CD14-positive monocyte (primary cell): ENCODE measurements around the gene RBMS3. TPM values are rescaled to one million over a fixed set of nuclear protein-coding genes. Genes with fewer than 3 reads are reported as not detected.

Experiments
- DNase-seq, 3 donors: peaks; one replicate each; pipeline ENCODE4 v3.0.0-alpha.2; 2011 to 2022
- H2AFZ ChIP-seq: 2 replicates; pipeline ENCODE4 v1.6.0; 2012; ENCODE audit warnings: mild to moderate bottlenecking, low read depth, low read length, inconsistent platforms; ENCODE audit not compliant: insufficient read depth, poor library complexity, severe bottlenecking
- H3K27ac ChIP-seq, 2 donors: 1 replicate in 1 of 2; 2 replicates in 1 of 2; pipeline ENCODE4 v1.5.1; 2012 to 2013; ENCODE audit warnings: low read length in 2 of 2, control low read depth in 1 of 2, inconsistent platforms in 1 of 2, low read depth in 1 of 2, mild to moderate bottlenecking in 1 of 2
- H3K27me3 ChIP-seq, 2 donors: one replicate each; pipeline versions ENCODE4 v1.6.0 to v1.6.1; 2011 to 2013; ENCODE audit warnings: low read length in 2 of 2; ENCODE audit not compliant: control insufficient read depth in 2 of 2, insufficient read depth in 2 of 2
- H3K36me3 ChIP-seq, 2 donors: replicated peaks in 1 of 2; 1 replicate in 1 of 2; 2 replicates in 1 of 2; pipeline versions ENCODE4 v1.5.1 to v1.6.1; 2012 to 2013; ENCODE audit warnings: low read length in 2 of 2, control low read depth in 1 of 2, inconsistent platforms in 1 of 2, mild to moderate bottlenecking in 1 of 2; ENCODE audit not compliant: insufficient read depth in 2 of 2, control insufficient read depth in 1 of 2
- H3K4me1 ChIP-seq, 2 donors: 1 replicate in 1 of 2; 2 replicates in 1 of 2; pipeline versions ENCODE4 v1.5.1 to v1.6.1; 2012 to 2013; ENCODE audit warnings: low read length in 2 of 2, control low read depth in 1 of 2, inconsistent platforms in 1 of 2, mild to moderate bottlenecking in 1 of 2, moderate library complexity in 1 of 2; ENCODE audit not compliant: insufficient read depth in 2 of 2, control insufficient read depth in 1 of 2
- H3K4me2 ChIP-seq: replicated peaks from 2 replicates; pipeline ENCODE3; 2012; ENCODE audit warnings: low read length, moderate library complexity, mild to moderate bottlenecking; ENCODE audit not compliant: poor library complexity, severe bottlenecking; ENCODE audit errors: extremely low read depth
- H3K4me3 ChIP-seq, 3 experiments: fragments of 200-600 bp in 1 of 3; sonication (generic) in 1 of 3; replicated peaks in 1 of 3; 1 replicate in 2 of 3; 2 replicates in 1 of 3; pipeline ENCODE4 v1.5.1; 2011 to 2013; ENCODE audit warnings: low read length in 3 of 3, mild to moderate bottlenecking in 3 of 3, control low read depth in 2 of 3, low read depth in 2 of 3, inconsistent platforms in 1 of 3, moderate library complexity in 1 of 3
- H3K79me2 ChIP-seq: 2 replicates; pipeline ENCODE4 v1.6.0; 2012; ENCODE audit warnings: mild to moderate bottlenecking, control low read depth, inconsistent platforms, low read length, moderate library complexity; ENCODE audit not compliant: insufficient read depth
- H3K9ac ChIP-seq: 2 replicates; pipeline ENCODE4 v1.6.0; 2017; ENCODE audit warnings: low read length, mild to moderate bottlenecking; ENCODE audit not compliant: insufficient read depth, poor library complexity, severe bottlenecking
- H3K9me3 ChIP-seq, 2 donors: replicated peaks in 1 of 2; 1 replicate in 1 of 2; 2 replicates in 1 of 2; pipeline versions ENCODE4 v1.5.1 to v1.6.1; 2012 to 2013; ENCODE audit warnings: low read length in 2 of 2, control low read depth in 1 of 2; ENCODE audit not compliant: control insufficient read depth in 1 of 2, insufficient read depth in 1 of 2
- H4K20me1 ChIP-seq: 2 replicates; pipeline ENCODE4 v1.6.0; 2012; ENCODE audit warnings: mild to moderate bottlenecking, low read length, control low read depth, moderate library complexity; ENCODE audit not compliant: insufficient read depth
- H3K27ac Mint-ChIP-seq, 7 donors: one replicate each; pipeline ENCODE4 v1.8.0; 2020; ENCODE audit warnings: mild to moderate bottlenecking in 7 of 7, mixed read lengths in 7 of 7, moderate library complexity in 6 of 7, inconsistent platforms in 2 of 7
- H3K27me3 Mint-ChIP-seq, 3 donors: one replicate each; pipeline ENCODE4 v1.8.0; 2021 to 2022; ENCODE audit warnings: low read depth in 3 of 3, mild to moderate bottlenecking in 3 of 3, mixed read lengths in 3 of 3, moderate library complexity in 3 of 3, inconsistent platforms in 1 of 3
- H3K36me3 Mint-ChIP-seq, 2 donors: one replicate each; pipeline ENCODE4 v1.8.0; 2020; ENCODE audit warnings: mixed read lengths in 2 of 2, inconsistent platforms in 1 of 2, mild to moderate bottlenecking in 1 of 2
- H3K4me1 Mint-ChIP-seq: one replicate; pipeline ENCODE4 v1.8.0; 2020; ENCODE audit warnings: mild to moderate bottlenecking, mixed read lengths
- H3K4me3 Mint-ChIP-seq, 2 donors: one replicate each; pipeline ENCODE4 v1.8.0; 2020; ENCODE audit warnings: mild to moderate bottlenecking in 2 of 2, mixed read lengths in 2 of 2, moderate library complexity in 1 of 2
- H3K9me3 Mint-ChIP-seq, 7 donors: one replicate each; pipeline ENCODE4 v1.8.0; 2020 to 2022; ENCODE audit warnings: mixed read lengths in 7 of 7, mild to moderate bottlenecking in 6 of 7, moderate library complexity in 6 of 7, inconsistent platforms in 2 of 7
- CTCF ChIP-seq: fragments of 200-600 bp; IDR thresholded peaks from one replicate; pipeline ENCODE4 v1.8.0; 2022; ENCODE audit warnings: antibody characterized with exemption, mild to moderate bottlenecking
- WGBS: methylation state at CpG from one replicate; pipeline ENCODE4 v1.1.5; 2013; ENCODE audit warnings: missing lambda C conversion rate; ENCODE audit not compliant: insufficient coverage; 5-methylcytosine and 5-hydroxymethylcytosine counted together
- intact Hi-C, 2 donors: fragments of 100-400 bp; cut with micrococcal nuclease; formaldehyde crosslinking; loops; one replicate each; pipeline versions ENCODE4 v1.15.0 to v1.15.1; 2023
- polyA plus RNA-seq, 3 donors: library from polyadenylated mRNA; depleted of rRNA in 1 of 3; unstranded in 2 of 3; stranded (reverse) in 1 of 3; fragments of 300-500 nt in 2 of 3; fragments of >200 nt in 1 of 3; fragmentation: Illumina TruSeq in 2 of 3; gene quantifications; 1 replicate in 2 of 3; 2 replicates in 1 of 3; pipeline ENCODE4 v1.2.3, GENCODE V29; 2012 to 2021

Gene RBMS3
- polyA plus RNA-seq, 3 donors: not detected

- intact Hi-C loops: no loop called here
- H3K9me3 Mint-ChIP-seq: peaks cover 0 to 3% (median 0%) of the 10 kb centered on the region in 7 donors
- Histone ChIP-seq H3K4me3 (no peak overlapping the region), H4K20me1 (no peaks in the 10 kb centered on the region), H3K4me2 (no peak overlapping the region), H2AFZ (no peak overlapping the region), H3K9ac (no peak overlapping the region), H3K4me1 (peaks cover 14 to 15% of the 10 kb centered on the region in 2 donors), H3K9me3 (no peaks in the 10 kb centered on the region), H3K79me2 (no peaks in the 10 kb centered on the region), H3K27me3 (peaks cover 2 to 3% of the 10 kb centered on the region in 2 donors), H3K27ac (no peak overlapping the region), H3K36me3 (no peaks in the 10 kb centered on the region)
- H3K4me1 Mint-ChIP-seq: peaks cover 19% of the 10 kb centered on the region
- peaks cover 6 to 22% (median 11%) of the 10 kb centered on the region in 3 donors for H3K27me3 Mint-ChIP-seq
- TF ChIP-seq CTCF: no peak
- WGBS: no CpG with 5 or more reads among the region's 2 CpGs
- no peaks in the 10 kb centered on the region for H3K36me3 Mint-ChIP-seq
- DNase-seq: no peak
- H3K4me3 Mint-ChIP-seq: no peak overlapping the region
- no peak overlapping the region for H3K27ac Mint-ChIP-seq
These were observed 3.6 kb downstream of the RBMS3 start for GRCh38 chr3:29284497-29284896.

- Histone ChIP-seq H4K20me1 (no peaks in the 10 kb centered on the region), H3K36me3 (no peaks in the 10 kb centered on the region), H3K4me3 (no peak overlapping the region), H3K27ac (no peak overlapping the region), H3K27me3 (peaks cover 2 to 3% of the 10 kb centered on the region in 2 donors), H3K9me3 (no peaks in the 10 kb centered on the region), H3K4me1 (peaks cover 11 to 13% of the 10 kb centered on the region in 2 donors), H2AFZ (no peak overlapping the region), H3K9ac (no peak overlapping the region), H3K4me2 (no peak overlapping the region), H3K79me2 (no peaks in the 10 kb centered on the region)
- no peak for TF ChIP-seq CTCF
- 50% methylated on average over 2 of the region's 4 CpGs for WGBS
- peaks cover 17% of the 10 kb centered on the region for H3K4me1 Mint-ChIP-seq
- peaks cover 6 to 20% (median 11%) of the 10 kb centered on the region in 3 donors for H3K27me3 Mint-ChIP-seq
- H3K4me3 Mint-ChIP-seq: no peak overlapping the region
- no peak overlapping the region for H3K27ac Mint-ChIP-seq
- no peak for DNase-seq
- peaks cover 0 to 3% (median 0%) of the 10 kb centered on the region in 7 donors for H3K9me3 Mint-ChIP-seq
- intact Hi-C loops: no loop called here
- H3K36me3 Mint-ChIP-seq: no peaks in the 10 kb centered on the region
These were observed 4.7 kb downstream of the RBMS3 start for GRCh38 chr3:29285471-29286071.
